Measurements from ENCODE around the gene AMMECR1L.
"Not testable (repeated sequence)": the region's sequence is repeated elsewhere in the genome, so short reads cannot be mapped to it uniquely, and the experiment has no call there.

Gene AMMECR1L

GRCh38 chr2:127841466-127842178, 44.1 kb downstream of the AMMECR1L start:
- DNase-seq = no peak

GRCh38 chr2:127840893-127841292, 44.9 kb downstream of the AMMECR1L start:
- DNase-seq = no peak

- no peak for DNase-seq
These were observed 50.8 kb downstream of the AMMECR1L start for GRCh38 chr2:127834951-127835350.

GRCh38 chr2:127829845-127830246, 55.9 kb downstream of the AMMECR1L start:
- DNase-seq = no peak

- not testable (repeated sequence) for DNase-seq
These were observed 59.0 kb downstream of the AMMECR1L start for GRCh38 chr2:127826708-127827107.

- no peak for DNase-seq
These were observed 59.7 kb downstream of the AMMECR1L start for GRCh38 chr2:127826047-127826446.

GRCh38 chr2:127820080-127820668, 65.6 kb downstream of the AMMECR1L start:
- no peak for DNase-seq

- DNase-seq = no peak
These were observed 66.8 kb downstream of the AMMECR1L start for GRCh38 chr2:127818794-127819425.

- no peak for DNase-seq
These were observed 67.5 kb downstream of the AMMECR1L start for GRCh38 chr2:127818241-127818640.

- DNase-seq = no peak
These were observed 71.1 kb downstream of the AMMECR1L start for GRCh38 chr2:127814677-127815076.

- DNase-seq = not testable (repeated sequence)
These were observed 73.3 kb downstream of the AMMECR1L start for GRCh38 chr2:127812441-127812840.
